H9 (cell line): ENCODE data around the gene UHRF1. TPM values are rescaled to one million over a fixed set of nuclear protein-coding genes. Genes with fewer than 3 reads are reported as not detected.

Experiments used
- DNase-seq: peaks from one replicate; pipeline ENCODE4 v3.0.0-alpha.2; 2017
- H2AFZ ChIP-seq: one replicate; pipeline ENCODE4 v1.6.1; 2013; ENCODE audit warnings: mild to moderate bottlenecking, low read length, control low read depth, moderate library complexity
- H2AK5ac ChIP-seq: 2 replicates; pipeline ENCODE4 v1.6.1; 2013; ENCODE audit warnings: low read length, control low read depth, mixed read lengths; ENCODE audit not compliant: insufficient read length
- H2BK120ac ChIP-seq: one replicate; pipeline ENCODE4 v1.6.1; 2013; ENCODE audit warnings: low read depth, mild to moderate bottlenecking, low read length, control low read depth, inconsistent platforms; ENCODE audit not compliant: poor library complexity, severe bottlenecking
- H2BK12ac ChIP-seq: 2 replicates; pipeline ENCODE4 v1.6.1; 2013; ENCODE audit warnings: low read length, control low read depth, mixed read lengths, low read depth; ENCODE audit not compliant: insufficient read length
- H2BK15ac ChIP-seq: 2 replicates; pipeline ENCODE4 v1.6.1; 2013; ENCODE audit warnings: low read depth, low read length, control low read depth
- H2BK20ac ChIP-seq: one replicate; pipeline ENCODE4 v1.6.1; 2013; ENCODE audit warnings: low read depth, mild to moderate bottlenecking, low read length, control low read depth, inconsistent platforms; ENCODE audit not compliant: poor library complexity, severe bottlenecking
- H2BK5ac ChIP-seq: 2 replicates; pipeline ENCODE4 v1.6.1; 2013; ENCODE audit warnings: low read length, control low read depth, mixed read lengths; ENCODE audit not compliant: insufficient read length
- H3K14ac ChIP-seq: 2 replicates; pipeline ENCODE4 v1.6.1; 2013; ENCODE audit warnings: low read length, control low read depth; ENCODE audit not compliant: insufficient read depth
- H3K18ac ChIP-seq: 2 replicates; pipeline ENCODE4 v1.6.1; 2013; ENCODE audit warnings: low read depth, mild to moderate bottlenecking, mixed read lengths, low read length, control low read depth; ENCODE audit not compliant: insufficient read length
- H3K23ac ChIP-seq: 2 replicates; pipeline ENCODE4 v1.6.1; 2013; ENCODE audit warnings: low read length, control low read depth, mixed read lengths, low read depth; ENCODE audit not compliant: insufficient read length
- H3K23me2 ChIP-seq: 2 replicates; pipeline ENCODE4 v1.6.1; 2013; ENCODE audit warnings: low read depth, mild to moderate bottlenecking, mixed read lengths, low read length, control low read depth; ENCODE audit not compliant: insufficient read length, poor library complexity, severe bottlenecking
- H3K27ac ChIP-seq: 2 replicates; pipeline ENCODE4 v1.5.1; 2013; ENCODE audit warnings: low read length, control low read depth, mixed read lengths, low read depth; ENCODE audit not compliant: insufficient read length
- H3K27me3 ChIP-seq: 2 replicates; pipeline ENCODE4 v1.6.1; 2013; ENCODE audit warnings: low read length, control low read depth, inconsistent platforms; ENCODE audit not compliant: insufficient read depth
- H3K4ac ChIP-seq: 2 replicates; pipeline ENCODE4 v1.6.1; 2013; ENCODE audit warnings: low read depth, mild to moderate bottlenecking, control low read depth, inconsistent platforms, low read length, moderate library complexity
- H3K4me1 ChIP-seq: 2 replicates; pipeline ENCODE4 v1.6.1; 2013; ENCODE audit warnings: low read length, control low read depth, inconsistent platforms; ENCODE audit not compliant: insufficient read depth
- H3K4me2 ChIP-seq: 2 replicates; pipeline ENCODE4 v1.6.1; 2013; ENCODE audit warnings: low read length, control low read depth, mixed read lengths; ENCODE audit not compliant: insufficient read length, insufficient read depth
- H3K56ac ChIP-seq: 2 replicates; pipeline ENCODE4 v1.6.1; 2013; ENCODE audit warnings: low read depth, mild to moderate bottlenecking, mixed read lengths, low read length, control low read depth; ENCODE audit not compliant: insufficient read length
- H3K79me1 ChIP-seq: 2 replicates; pipeline ENCODE4 v1.6.1; 2013; ENCODE audit warnings: low read depth, mild to moderate bottlenecking, moderate library complexity, low read length, control low read depth, inconsistent platforms; ENCODE audit not compliant: insufficient read depth, poor library complexity, severe bottlenecking
- H3K79me2 ChIP-seq: 2 replicates; pipeline ENCODE4 v1.6.1; 2013; ENCODE audit warnings: low read length, control low read depth, inconsistent platforms; ENCODE audit not compliant: insufficient read depth
- H3K9ac ChIP-seq: 2 replicates; pipeline ENCODE4 v1.6.1; 2013; ENCODE audit warnings: low read length, control low read depth, mixed read lengths; ENCODE audit not compliant: insufficient read length; ENCODE audit errors: extremely low read depth
- H3K9me3 ChIP-seq: one replicate; pipeline ENCODE4 v1.6.1; 2013; ENCODE audit warnings: low read depth, low read length, inconsistent platforms; ENCODE audit not compliant: control insufficient read depth
- H3T11ph ChIP-seq: one replicate; pipeline ENCODE4 v1.6.1; 2013; ENCODE audit warnings: mild to moderate bottlenecking, low read length, control low read depth, inconsistent platforms
- H4K20me1 ChIP-seq: one replicate; pipeline ENCODE4 v1.6.1; 2013; ENCODE audit not compliant: control insufficient read depth, insufficient read length, insufficient read depth
- H4K5ac ChIP-seq: 2 replicates; pipeline ENCODE4 v1.6.1; 2013; ENCODE audit warnings: low read depth, mild to moderate bottlenecking, mixed read lengths, low read length, control low read depth; ENCODE audit not compliant: insufficient read length
- H4K8ac ChIP-seq: replicated peaks from 2 replicates; pipeline ENCODE4 v1.6.1; 2013; ENCODE audit warnings: low read length, control low read depth, mixed read lengths, low read depth; ENCODE audit not compliant: insufficient read length
- H4K91ac ChIP-seq: 2 replicates; pipeline ENCODE4 v1.6.1; 2013; ENCODE audit warnings: low read depth, mild to moderate bottlenecking, moderate library complexity, mixed read lengths, low read length, control low read depth; ENCODE audit not compliant: insufficient read length
- H3K27ac Mint-ChIP-seq, 3 experiments: 2 replicates in 2 of 3; 3 replicates in 1 of 3; pipeline ENCODE4 v1.8.0; 2020 to 2021; ENCODE audit warnings: mixed read lengths in 3 of 3, mild to moderate bottlenecking in 1 of 3, moderate library complexity in 1 of 3
- H3K27me3 Mint-ChIP-seq: 2 replicates; pipeline ENCODE4 v1.8.0; 2021; ENCODE audit warnings: low read depth, mild to moderate bottlenecking, moderate library complexity, mixed read lengths
- H3K36me3 Mint-ChIP-seq, 3 experiments: 2 replicates in 2 of 3; 3 replicates in 1 of 3; pipeline ENCODE4 v1.8.0; 2020 to 2021; ENCODE audit warnings: low read depth in 3 of 3, mixed read lengths in 3 of 3; ENCODE audit not compliant: insufficient read depth in 1 of 3
- H3K4me1 Mint-ChIP-seq, 2 experiments: 2 replicates each; pipeline ENCODE4 v1.8.0; 2020; ENCODE audit warnings: mixed read lengths in 2 of 2
- H3K4me3 Mint-ChIP-seq, 2 experiments: 2 replicates in 1 of 2; 3 replicates in 1 of 2; pipeline ENCODE4 v1.8.0; 2020 to 2021; ENCODE audit warnings: mild to moderate bottlenecking in 2 of 2, mixed read lengths in 2 of 2, moderate library complexity in 1 of 2
- H3K9me3 Mint-ChIP-seq, 2 experiments: 2 replicates in 1 of 2; 3 replicates in 1 of 2; pipeline ENCODE4 v1.8.0; 2020; ENCODE audit warnings: mild to moderate bottlenecking in 2 of 2, mixed read lengths in 2 of 2, moderate library complexity in 1 of 2
- CTCF ChIP-seq: fragments of 200-600 bp; sonication (generic); conservative IDR thresholded peaks from 3 replicates; pipeline ENCODE4 v1.8.0; 2021; ENCODE audit warnings: antibody characterized with exemption, mild to moderate bottlenecking
- WGBS: extraction: QIAGEN DNeasy Blood & Tissue Kit; methylation state at CpG from one replicate; pipeline ENCODE4 v1.1.7; 2013; ENCODE audit warnings: missing lambda C conversion rate, low lambda C conversion rate, mixed read lengths; ENCODE audit not compliant: insufficient read length; ENCODE audit errors: extremely low coverage; 5-methylcytosine and 5-hydroxymethylcytosine counted together
- total RNA-seq: library from RNA; stranded (reverse); gene quantifications from 2 replicates; pipeline ENCODE4 v1.2.1, GENCODE V29; 2021

The UHRF1 gene
- total RNA-seq, 1 experiment from 2014 or later = 106 TPM

- Histone ChIP-seq H4K91ac (no peak overlapping the region), H3K23ac (no peak overlapping the region), H3K9ac (no peak overlapping the region), H3T11ph (no peak overlapping the region), H4K20me1 (no peaks in the 10 kb centered on the region), H2BK5ac (no peak overlapping the region), H3K18ac (no peak overlapping the region), H3K4me2 (no peak overlapping the region), H2AK5ac (no peak overlapping the region), H2BK12ac (no peak overlapping the region), H2BK120ac (no peak overlapping the region), H4K8ac (no peak overlapping the region), H3K4me1 (peaks cover 2% of the 10 kb centered on the region; the same call in 1 of the 2 replicates), H4K5ac (no peak overlapping the region), H3K14ac (no peak overlapping the region; the same call in 1 of the 2 replicates), H3K79me2 (peaks cover 11% of the 10 kb centered on the region; the same call in 1 of the 2 replicates), H2BK20ac (no peak overlapping the region), H3K27me3 (no peaks in the 10 kb centered on the region), H3K23me2 (no peaks in the 10 kb centered on the region), H3K79me1 (peaks cover 4% of the 10 kb centered on the region), H3K4ac (no peak overlapping the region), H3K9me3 (no peaks in the 10 kb centered on the region), H3K27ac (no peak overlapping the region), H2BK15ac (no peak overlapping the region), H2AFZ (no peak overlapping the region), H3K56ac (no peak overlapping the region)
- Mint-ChIP-seq H3K9me3 (no peaks in the 10 kb centered on the region), H3K4me1 (peaks cover 45 to 64% of the 10 kb centered on the region in 2 experiments), H3K27me3 (no peaks in the 10 kb centered on the region), H3K4me3 (no peak overlapping the region; a peak in 1 of 5 replicates), H3K36me3 (no peaks in the 10 kb centered on the region), H3K27ac (peak overlapping the region; percentile 72 to 91 (median 82); a peak in 4 of 7 replicates)
- no peak for TF ChIP-seq CTCF
- no CpG with 5 or more reads among the region's 24 CpGs for WGBS
- DNase-seq = no peak
These were observed 78.5 kb downstream of the UHRF1 start for GRCh38 chr19:4987692-4988370.
